MM.1S (cell line): Measurements from ENCODE around the gene PTPRA.

ENCODE experiments used
- EZH2 ChIP-seq: fragments of 300-600 bp; sonication (generic); optimal IDR thresholded peaks from 2 replicates; pipeline ENCODE3; 2017; ENCODE audit warnings: low read depth, mild to moderate bottlenecking, antibody characterized with exemption, low read length, mixed read lengths
- TF ChIP-seq, protein P1 (sequence below): fragments of 300-600 bp; sonication (generic); IDR thresholded peaks from 2 replicates; pipeline ENCODE4 v1.5.1; 2016; ENCODE audit warnings: antibody characterized with exemption, low read length, mixed read lengths

- TF ChIP-seq, protein P1, sequence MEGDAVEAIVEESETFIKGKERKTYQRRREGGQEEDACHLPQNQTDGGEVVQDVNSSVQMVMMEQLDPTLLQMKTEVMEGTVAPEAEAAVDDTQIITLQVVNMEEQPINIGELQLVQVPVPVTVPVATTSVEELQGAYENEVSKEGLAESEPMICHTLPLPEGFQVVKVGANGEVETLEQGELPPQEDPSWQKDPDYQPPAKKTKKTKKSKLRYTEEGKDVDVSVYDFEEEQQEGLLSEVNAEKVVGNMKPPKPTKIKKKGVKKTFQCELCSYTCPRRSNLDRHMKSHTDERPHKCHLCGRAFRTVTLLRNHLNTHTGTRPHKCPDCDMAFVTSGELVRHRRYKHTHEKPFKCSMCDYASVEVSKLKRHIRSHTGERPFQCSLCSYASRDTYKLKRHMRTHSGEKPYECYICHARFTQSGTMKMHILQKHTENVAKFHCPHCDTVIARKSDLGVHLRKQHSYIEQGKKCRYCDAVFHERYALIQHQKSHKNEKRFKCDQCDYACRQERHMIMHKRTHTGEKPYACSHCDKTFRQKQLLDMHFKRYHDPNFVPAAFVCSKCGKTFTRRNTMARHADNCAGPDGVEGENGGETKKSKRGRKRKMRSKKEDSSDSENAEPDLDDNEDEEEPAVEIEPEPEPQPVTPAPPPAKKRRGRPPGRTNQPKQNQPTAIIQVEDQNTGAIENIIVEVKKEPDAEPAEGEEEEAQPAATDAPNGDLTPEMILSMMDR = peak; percentile 23; the same call in 1 of the 2 replicates
- no peak for TF ChIP-seq EZH2
Observed at GRCh38 chr20:2914160-2914559, 40.9 kb downstream of the PTPRA start.
